ENCODE measurements around the gene JMJD1C. TPM values are rescaled to one million over a fixed set of nuclear protein-coding genes. Genes with fewer than 3 reads are reported as not detected.

The JMJD1C gene
- total RNA-seq, 1 experiment from 2014 or later = 180 TPM

GRCh38 chr10:63273577-63273976, 192.2 kb downstream of the JMJD1C start:
- Mint-ChIP-seq H3K4me1 (peaks cover 18% of the 10 kb centered on the region), H3K9me3 (no peaks in the 10 kb centered on the region), H3K4me3 (no peak overlapping the region), H3K27me3 (ENCODE audit: low read depth) (no peaks in the 10 kb centered on the region), H3K27ac (peak overlapping the region; percentile 84), H3K36me3 (no peaks in the 10 kb centered on the region)
- ChIA-PET POLR2A (interaction anchor here (0.7 kb wide), 1 partner anchor 356 kb away, joined by 3 read pairs; no protein-coding TSS in a partner anchor), CTCF (no interaction called here)
- ATAC-seq (no peak), DNase-seq (ENCODE audit: low spot score) (no peak)
- TF ChIP-seq ZNF219 (CRISPR knock-in tag; IDR thresholded peaks at IDR 0.05; ENCODE audit: borderline replicate concordance) (no peak), CREB1 (CRISPR knock-in tag; IDR thresholded peaks at IDR 0.05) (no peak), RELA (CRISPR knock-in tag; IDR thresholded peaks at IDR 0.05; ENCODE audit: borderline replicate concordance) (no peak), CBFB (CRISPR knock-in tag; IDR thresholded peaks at IDR 0.05; ENCODE audit: low read depth) (no peak), HMGXB4 (CRISPR knock-in tag; IDR thresholded peaks at IDR 0.05) (no peak), STAT6 (CRISPR knock-in tag; conservative IDR thresholded peaks at IDR 0.05; ENCODE audit: low read depth) (no peak), SMAD4 (CRISPR knock-in tag; IDR thresholded peaks at IDR 0.05) (no peak), ESRRA (CRISPR knock-in tag; IDR thresholded peaks at IDR 0.05; ENCODE audit: borderline replicate concordance) (no peak), TEAD1 (CRISPR knock-in tag; IDR thresholded peaks at IDR 0.05) (no peak), AFF4 (CRISPR knock-in tag; IDR thresholded peaks at IDR 0.05; ENCODE audit: borderline replicate concordance) (no peak)
- TF ChIP-seq, protein P1, sequence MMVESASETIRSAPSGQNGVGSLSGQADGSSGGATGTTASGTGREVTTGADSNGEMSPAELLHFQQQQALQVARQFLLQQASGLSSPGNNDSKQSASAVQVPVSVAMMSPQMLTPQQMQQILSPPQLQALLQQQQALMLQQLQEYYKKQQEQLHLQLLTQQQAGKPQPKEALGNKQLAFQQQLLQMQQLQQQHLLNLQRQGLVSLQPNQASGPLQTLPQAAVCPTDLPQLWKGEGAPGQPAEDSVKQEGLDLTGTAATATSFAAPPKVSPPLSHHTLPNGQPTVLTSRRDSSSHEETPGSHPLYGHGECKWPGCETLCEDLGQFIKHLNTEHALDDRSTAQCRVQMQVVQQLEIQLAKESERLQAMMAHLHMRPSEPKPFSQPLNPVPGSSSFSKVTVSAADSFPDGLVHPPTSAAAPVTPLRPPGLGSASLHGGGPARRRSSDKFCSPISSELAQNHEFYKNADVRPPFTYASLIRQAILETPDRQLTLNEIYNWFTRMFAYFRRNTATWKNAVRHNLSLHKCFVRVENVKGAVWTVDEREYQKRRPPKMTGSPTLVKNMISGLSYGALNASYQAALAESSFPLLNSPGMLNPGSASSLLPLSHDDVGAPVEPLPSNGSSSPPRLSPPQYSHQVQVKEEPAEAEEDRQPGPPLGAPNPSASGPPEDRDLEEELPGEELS (CRISPR knock-in tag; IDR thresholded peaks at IDR 0.05) = no peak
- TF ChIP-seq, protein P2, sequence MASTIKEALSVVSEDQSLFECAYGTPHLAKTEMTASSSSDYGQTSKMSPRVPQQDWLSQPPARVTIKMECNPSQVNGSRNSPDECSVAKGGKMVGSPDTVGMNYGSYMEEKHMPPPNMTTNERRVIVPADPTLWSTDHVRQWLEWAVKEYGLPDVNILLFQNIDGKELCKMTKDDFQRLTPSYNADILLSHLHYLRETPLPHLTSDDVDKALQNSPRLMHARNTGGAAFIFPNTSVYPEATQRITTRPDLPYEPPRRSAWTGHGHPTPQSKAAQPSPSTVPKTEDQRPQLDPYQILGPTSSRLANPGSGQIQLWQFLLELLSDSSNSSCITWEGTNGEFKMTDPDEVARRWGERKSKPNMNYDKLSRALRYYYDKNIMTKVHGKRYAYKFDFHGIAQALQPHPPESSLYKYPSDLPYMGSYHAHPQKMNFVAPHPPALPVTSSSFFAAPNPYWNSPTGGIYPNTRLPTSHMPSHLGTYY (CRISPR knock-in tag; IDR thresholded peaks at IDR 0.05) = no peak
